Naive thymus-derived CD8-positive, alpha-beta T cell (primary cell): ENCODE results near the gene PRDX2. TPM values are rescaled to one million over a fixed set of nuclear protein-coding genes. Genes with fewer than 3 reads are reported as not detected.

Experiments used
- ATAC-seq, 2 donors: fragments of 150-1000 bp; cut with Tn5 transposase in 1 of 2; sonication (Bioruptor Pico), chemical (Tn5 transposase) in 1 of 2; 1 replicate in 1 of 2; 2 replicates in 1 of 2; pipeline ENCODE4 v1.10.0; 2021; ENCODE audit warnings: mild to moderate bottlenecking in 2 of 2, moderate library complexity in 2 of 2
- POLR2A ChIA-PET: fragments of 350-600 bp; sonication (Branson Sonifier 250); formaldehyde crosslinking; loops from one replicate; lab custom pipeline; 2021; ENCODE audit warnings: antibody characterized with exemption; lab: Charles Lee
- DNase-seq, 10 donors: peaks; one replicate each; pipeline versions ENCODE4 v3.0.0 to v3.0.0-alpha.2; 2020 to 2022
- H3K27ac Mint-ChIP-seq, 10 donors: one replicate each; pipeline ENCODE4 v1.8.0; 2020 to 2022; ENCODE audit warnings: mild to moderate bottlenecking in 10 of 10, mixed read lengths in 10 of 10, moderate library complexity in 4 of 10, inconsistent platforms in 1 of 10
- H3K27me3 Mint-ChIP-seq, 5 donors: one replicate each; pipeline ENCODE4 v1.8.0; 2021 to 2022; ENCODE audit warnings: mixed read lengths in 5 of 5
- H3K36me3 Mint-ChIP-seq, 3 donors: one replicate each; pipeline ENCODE4 v1.8.0; 2020 to 2022; ENCODE audit warnings: mixed read lengths in 3 of 3, mild to moderate bottlenecking in 2 of 3, inconsistent platforms in 1 of 3
- H3K4me1 Mint-ChIP-seq, 4 donors: one replicate each; pipeline ENCODE4 v1.8.0; 2021 to 2022; ENCODE audit warnings: mixed read lengths in 4 of 4
- H3K4me3 Mint-ChIP-seq, 10 donors: one replicate each; pipeline ENCODE4 v1.8.0; 2020 to 2022; ENCODE audit warnings: mild to moderate bottlenecking in 10 of 10, mixed read lengths in 10 of 10, moderate library complexity in 6 of 10, inconsistent platforms in 1 of 10
- H3K9me3 Mint-ChIP-seq, 9 donors: one replicate each; pipeline ENCODE4 v1.8.0; 2020 to 2022; ENCODE audit warnings: mixed read lengths in 9 of 9, mild to moderate bottlenecking in 3 of 9, inconsistent platforms in 1 of 9, moderate library complexity in 1 of 9
- polyA plus RNA-seq, 3 donors: library from polyadenylated mRNA; unstranded; fragments of 300-500 nt; fragmentation: Illumina TruSeq; gene quantifications; one replicate each; pipeline ENCODE4 v1.2.3, GENCODE V29; 2021
- total RNA-seq, 8 experiments: library from RNA in 2 of 8; stranded (reverse) in 2 of 8; gene quantifications; one replicate each; pipeline ENCODE4 v1.2.3 and lab custom pipeline; 2021 to 2026

PRDX2 gene
- total and polyA plus RNA-seq, 5 experiments from 2014 or later: 108 to 362 (median 253) TPM

DNA sequence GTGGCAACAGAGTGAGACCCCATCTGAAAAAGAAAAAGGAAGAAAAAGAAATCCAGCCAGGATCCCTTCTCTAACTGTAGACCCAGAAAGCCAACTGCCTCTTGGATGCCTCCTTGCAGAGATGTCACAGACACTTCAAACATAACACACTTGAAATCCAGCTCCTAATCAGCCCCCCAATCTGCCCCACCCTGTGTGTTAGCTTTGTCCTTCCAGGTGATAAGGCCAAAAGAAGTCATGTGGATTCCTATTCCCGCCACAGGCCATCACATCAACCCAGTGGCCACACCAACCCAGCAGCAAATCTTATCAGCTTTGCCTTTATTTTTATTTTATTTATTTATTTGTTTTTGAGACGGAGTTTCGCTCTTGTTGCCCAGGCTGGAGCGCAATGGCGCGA, 41.9 kb downstream of the PRDX2 start:
- no peak overlapping the region for H3K27ac Mint-ChIP-seq
- no peaks in the 10 kb centered on the region for H3K9me3 Mint-ChIP-seq
- ATAC-seq (no peak), DNase-seq (no peak)
- POLR2A ChIA-PET: interaction anchor here (0.8 to 1.2 kb wide), 4 partner anchors 11 to 38 kb away, joined by 3 to 5 read pairs (median 3); partner anchors contain the start of gene JUNB
- peaks cover 0 to 6% (median 3%) of the 10 kb centered on the region in 3 donors for H3K36me3 Mint-ChIP-seq
- H3K4me3 Mint-ChIP-seq: no peak overlapping the region
- peaks cover 0 to 11% (median 6%) of the 10 kb centered on the region in 4 donors for H3K4me1 Mint-ChIP-seq
- peaks cover 0 to 19% (median 10%) of the 10 kb centered on the region in 5 donors for H3K27me3 Mint-ChIP-seq

DNA sequence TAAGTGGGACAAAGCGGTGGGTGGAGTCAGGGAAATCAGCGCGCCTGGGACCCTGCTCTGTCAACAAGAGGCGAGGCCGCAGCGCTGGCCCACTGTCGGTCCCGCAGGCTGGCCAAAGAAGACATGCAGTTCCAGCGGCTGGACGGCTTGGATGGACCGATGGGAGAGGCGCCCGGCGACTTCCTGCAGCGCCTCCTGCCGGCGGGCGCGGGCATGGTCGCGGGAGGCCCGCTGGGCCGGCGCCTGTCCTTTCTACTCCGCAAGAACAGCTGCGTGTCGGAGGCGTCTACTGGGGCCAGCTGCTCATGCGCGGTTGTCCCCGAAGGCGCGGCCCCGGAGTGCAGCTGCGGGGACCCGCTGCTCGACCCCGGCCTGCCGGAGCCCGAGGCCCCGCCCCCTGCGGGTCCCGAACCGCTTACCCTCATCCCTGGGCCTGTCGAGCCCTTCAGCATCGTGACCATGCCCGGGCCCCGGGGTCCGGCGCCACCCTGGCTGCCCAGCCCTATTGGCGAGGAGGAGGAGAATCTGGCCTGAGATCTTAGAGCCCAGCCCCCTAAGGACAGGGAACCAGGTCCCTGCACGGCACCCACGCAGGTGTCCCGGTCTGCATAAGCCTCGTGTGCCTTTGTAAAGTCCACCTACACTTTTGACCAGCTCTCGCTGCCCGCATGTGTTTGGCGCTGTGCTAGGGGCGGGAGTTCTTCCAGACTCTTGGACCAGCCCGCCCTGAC, 43.9 kb downstream of the PRDX2 start:
- H3K27me3 Mint-ChIP-seq: peaks cover 0 to 34% (median 17%) of the 10 kb centered on the region in 5 donors
- H3K36me3 Mint-ChIP-seq: no peaks in the 10 kb centered on the region
- peaks cover 0 to 11% (median 6%) of the 10 kb centered on the region in 4 donors for H3K4me1 Mint-ChIP-seq
- H3K4me3 Mint-ChIP-seq: peak overlapping the region in 8 of 10 donors; percentile 14 to 57 (median 34)
- POLR2A ChIA-PET: interaction anchor here (0.5 to 0.7 kb wide), 3 partner anchors 14 to 37 kb away, joined by 3 to 5 read pairs (median 3); no protein-coding TSS in a partner anchor
- DNase-seq (peak in 9 of 10 donors; percentile 32 to 70 (median 62)), ATAC-seq (peak; percentile 81 to 82)
- no peaks in the 10 kb centered on the region for H3K9me3 Mint-ChIP-seq
- H3K27ac Mint-ChIP-seq: no peak overlapping the region

GRCh38 chr19:12756150-12756883, 45.3 kb downstream of the PRDX2 start:
- POLR2A ChIA-PET: no interaction called here

DNA sequence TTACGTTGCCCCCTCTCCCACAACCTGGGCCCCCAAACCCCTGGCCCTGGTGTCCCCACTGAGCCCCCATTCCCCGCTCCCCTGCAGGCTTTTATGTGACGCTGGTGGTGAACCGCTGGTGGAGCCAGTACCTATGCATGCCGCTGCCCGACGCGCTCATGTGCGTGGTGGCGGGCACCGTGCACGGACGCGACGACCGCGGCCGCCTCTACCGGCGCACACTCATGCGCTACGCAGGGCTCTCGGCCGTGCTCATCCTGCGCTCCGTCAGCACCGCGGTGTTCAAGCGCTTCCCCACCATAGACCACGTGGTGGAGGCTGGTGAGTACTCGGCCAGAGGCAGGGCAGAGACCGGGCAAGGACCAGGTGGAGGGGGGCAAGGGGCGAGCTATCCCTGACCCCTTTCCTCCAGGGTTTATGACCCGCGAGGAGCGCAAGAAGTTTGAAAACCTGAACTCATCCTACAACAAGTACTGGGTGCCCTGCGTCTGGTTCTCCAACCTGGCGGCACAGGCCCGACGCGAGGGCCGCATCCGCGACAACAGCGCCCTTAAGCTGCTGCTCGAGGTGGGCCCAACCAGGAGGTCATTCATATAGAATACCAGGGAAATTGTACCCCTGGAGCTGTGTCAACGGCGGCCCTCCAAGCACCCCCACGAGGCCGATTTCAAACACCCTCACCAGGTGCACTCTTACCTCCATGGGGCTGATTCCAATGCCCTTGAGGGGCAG, 47.0 kb downstream of the PRDX2 start:
- ATAC-seq (no peak), DNase-seq (no peak)
- H3K9me3 Mint-ChIP-seq: no peaks in the 10 kb centered on the region
- H3K4me1 Mint-ChIP-seq: peaks cover 4 to 13% (median 5%) of the 10 kb centered on the region in 4 donors
- H3K4me3 Mint-ChIP-seq: no peak overlapping the region
- H3K27ac Mint-ChIP-seq: no peak overlapping the region
- POLR2A ChIA-PET: interaction anchor here (0.6 to 1.2 kb wide), 3 partner anchors 11 to 37 kb away, joined by 3 to 7 read pairs (median 5); partner anchors contain the start of genes JUNB and TRIR
- H3K27me3 Mint-ChIP-seq: peaks cover 6 to 55% (median 35%) of the 10 kb centered on the region in 5 donors
- H3K36me3 Mint-ChIP-seq: no peaks in the 10 kb centered on the region

More at GRCh38 chr19:12756150-12756883, 45.3 kb downstream of the PRDX2 start:
- Mint-ChIP-seq H3K4me1 (peaks cover 0 to 11% (median 5%) of the 10 kb centered on the region in 4 donors), H3K27me3 (peaks cover 0 to 41% (median 23%) of the 10 kb centered on the region in 5 donors), H3K36me3 (no peaks in the 10 kb centered on the region), H3K27ac (peak overlapping the region in 1 of 10 donors; percentile 70), H3K9me3 (no peaks in the 10 kb centered on the region), H3K4me3 (peak overlapping the region in 1 of 10 donors; percentile 36)
- ATAC-seq (no peak), DNase-seq (no peak)

DNA sequence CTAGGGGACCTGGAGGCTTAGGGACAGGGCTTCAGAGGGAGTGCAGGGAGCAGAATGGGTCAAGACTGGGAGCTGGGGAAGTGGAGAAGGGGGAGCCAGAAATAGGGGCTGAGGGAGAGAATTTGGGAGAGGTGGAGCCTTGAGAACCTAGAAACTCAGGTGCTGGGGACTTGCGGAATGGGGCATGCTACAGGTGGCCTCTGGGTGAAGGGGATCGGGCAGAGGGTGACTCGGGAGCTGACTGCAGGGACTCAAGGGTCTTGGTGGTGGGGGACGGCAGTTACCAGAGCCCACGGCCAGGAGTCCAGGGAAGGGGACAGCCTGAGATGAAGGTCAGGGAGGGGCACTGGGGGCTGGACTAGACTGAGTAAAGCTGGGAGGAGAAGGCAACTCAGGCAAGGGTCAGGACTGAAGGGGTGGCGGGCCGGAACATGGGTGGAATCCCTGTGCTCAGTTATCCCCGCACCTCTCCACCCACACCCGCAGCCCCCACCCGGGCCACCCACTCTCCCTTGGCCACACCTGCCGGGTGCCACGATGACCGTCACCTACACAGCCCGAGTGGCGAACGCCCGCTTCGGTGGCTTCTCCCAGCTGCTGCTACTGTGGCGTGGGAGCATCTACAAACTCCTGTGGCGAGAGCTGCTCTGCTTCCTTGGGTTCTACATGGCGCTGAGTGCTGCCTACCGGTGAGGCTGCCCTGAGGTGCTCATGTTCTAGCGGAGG, 49.4 kb downstream of the PRDX2 start:
- Mint-ChIP-seq H3K4me3 (no peak overlapping the region), H3K36me3 (peaks cover 7 to 12% (median 11%) of the 10 kb centered on the region in 3 donors), H3K27ac (no peak overlapping the region), H3K27me3 (peaks cover 6 to 57% (median 35%) of the 10 kb centered on the region in 5 donors), H3K9me3 (peaks cover 0 to 6% (median 0%) of the 10 kb centered on the region in 9 donors), H3K4me1 (peaks cover 2 to 6% (median 4%) of the 10 kb centered on the region in 4 donors)
- ATAC-seq: no peak
- no peak for DNase-seq
- POLR2A ChIA-PET: no interaction called here

DNA sequence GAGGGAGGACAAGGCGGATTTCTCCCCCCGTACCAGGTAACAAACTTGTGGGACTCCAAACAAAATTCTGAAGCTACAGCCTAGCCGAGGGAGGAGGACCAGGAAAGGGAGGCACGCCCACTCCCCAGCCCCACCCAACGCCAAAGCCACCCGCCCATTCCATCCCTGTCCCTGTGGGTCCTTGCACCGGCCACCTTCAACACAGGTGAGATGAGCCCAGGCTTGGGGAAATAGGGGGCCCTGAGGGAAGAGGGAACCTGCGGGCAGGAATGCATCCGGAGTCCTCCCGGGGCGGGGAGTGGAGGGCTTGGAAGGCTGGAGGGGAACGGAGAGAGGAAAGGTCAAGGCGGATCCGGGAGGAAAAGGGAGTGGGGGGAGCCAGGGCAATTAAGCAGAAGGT, 50.0 kb downstream of the PRDX2 start, which contains the start of gene BEST2:
Gene BEST2, plus strand, starts transcription at position 157 of the 400 bp plus-strand sequence. CDS start 802 bp downstream, outside the sequence.
- no peak within 1 kb of the TSS for H3K4me3 Mint-ChIP-seq
- H3K27me3 Mint-ChIP-seq: peaks cover 6 to 57% (median 35%) of the 10 kb centered on the region in 5 donors
- no peak for ATAC-seq
- H3K4me1 Mint-ChIP-seq: peaks cover 2 to 6% (median 4%) of the 10 kb centered on the region in 4 donors
- H3K27ac Mint-ChIP-seq: peak within 1 kb of the TSS in 2 of 10 donors; percentile 5 to 37
- DNase-seq: no peak
- peaks cover 0 to 6% (median 0%) of the 10 kb centered on the region in 9 donors for H3K9me3 Mint-ChIP-seq
- POLR2A ChIA-PET: interaction anchor here (0.6 kb wide), 1 partner anchor 69 kb away, joined by 3 read pairs; no protein-coding TSS in a partner anchor
- peaks cover 7 to 17% (median 17%) of the 10 kb centered on the region in 3 donors for H3K36me3 Mint-ChIP-seq

DNA sequence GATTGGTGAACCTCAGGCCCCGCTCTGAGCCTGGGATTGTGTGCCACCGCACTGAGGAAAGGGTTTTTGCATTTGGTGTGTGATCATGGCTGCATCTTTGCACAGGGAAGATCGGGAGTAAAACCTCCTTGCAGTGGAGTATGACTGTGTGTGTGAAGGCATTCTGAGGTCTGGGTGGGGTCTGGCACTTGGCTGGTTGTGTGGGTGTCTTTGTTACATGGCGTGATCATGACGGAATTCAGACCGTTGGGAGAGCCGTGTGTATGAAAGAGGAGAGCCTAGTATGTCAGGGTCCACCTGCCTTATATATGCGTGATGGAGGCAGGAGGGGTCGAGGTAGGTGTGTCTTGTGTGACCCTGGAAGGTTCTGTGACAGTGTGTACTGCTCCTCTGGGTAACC, 50.7 kb downstream of the PRDX2 start:
- peak overlapping the region in 2 of 10 donors; percentile 5 to 37 for H3K27ac Mint-ChIP-seq
- H3K4me1 Mint-ChIP-seq: peaks cover 2 to 6% (median 4%) of the 10 kb centered on the region in 4 donors

GRCh38 chr19:12749938-12750521, 51.6 kb downstream of the PRDX2 start:
- POLR2A ChIA-PET: no interaction called here
- Mint-ChIP-seq H3K27ac (peak overlapping the region in 2 of 10 donors; percentile 14 to 40), H3K4me3 (no peak overlapping the region), H3K36me3 (peaks cover 7 to 31% (median 20%) of the 10 kb centered on the region in 3 donors), H3K4me1 (peaks cover 2 to 6% (median 4%) of the 10 kb centered on the region in 4 donors), H3K9me3 (peaks cover 0 to 6% (median 0%) of the 10 kb centered on the region in 9 donors), H3K27me3 (peaks cover 6 to 43% (median 25%) of the 10 kb centered on the region in 5 donors)
- ATAC-seq (no peak), DNase-seq (no peak)

More for the DNA sequence above, 50.7 kb downstream of the PRDX2 start:
- DNase-seq (no peak), ATAC-seq (no peak)
- H3K4me3 Mint-ChIP-seq: no peak overlapping the region
- peaks cover 7 to 24% (median 18%) of the 10 kb centered on the region in 3 donors for H3K36me3 Mint-ChIP-seq
- H3K9me3 Mint-ChIP-seq: peaks cover 0 to 6% (median 0%) of the 10 kb centered on the region in 9 donors
- H3K27me3 Mint-ChIP-seq: peaks cover 6 to 52% (median 31%) of the 10 kb centered on the region in 5 donors
- POLR2A ChIA-PET: no interaction called here

- Mint-ChIP-seq H3K4me1 (peaks cover 2 to 6% (median 4%) of the 10 kb centered on the region in 4 donors), H3K9me3 (peaks cover 0 to 6% (median 0%) of the 10 kb centered on the region in 9 donors), H3K27me3 (peaks cover 6 to 32% (median 23%) of the 10 kb centered on the region in 5 donors), H3K27ac (no peak overlapping the region), H3K4me3 (no peak overlapping the region), H3K36me3 (peaks cover 7 to 42% (median 20%) of the 10 kb centered on the region in 3 donors)
- DNase-seq (no peak), ATAC-seq (no peak)
- POLR2A ChIA-PET: interaction anchor here (1.2 kb wide), 1 partner anchor 10 kb away, joined by 3 read pairs; no protein-coding TSS in a partner anchor
Observed at GRCh38 chr19:12748489-12748888, 53.1 kb downstream of the PRDX2 start.
